Measurements from ENCODE around the gene C7orf57.

GRCh38 chr7:48094861-48095293 is 59.5 kb downstream of the C7orf57 start:
- TF ChIP-seq EZH2 (optimal IDR thresholded peaks at IDR 0.05; ENCODE audit: low read depth, low read length) = no peak
- no peak for TF ChIP-seq CTCF (IDR thresholded peaks at IDR 0.05; ENCODE audit: low read length)
